Measurements from ENCODE around the gene SIX2.

DNA sequence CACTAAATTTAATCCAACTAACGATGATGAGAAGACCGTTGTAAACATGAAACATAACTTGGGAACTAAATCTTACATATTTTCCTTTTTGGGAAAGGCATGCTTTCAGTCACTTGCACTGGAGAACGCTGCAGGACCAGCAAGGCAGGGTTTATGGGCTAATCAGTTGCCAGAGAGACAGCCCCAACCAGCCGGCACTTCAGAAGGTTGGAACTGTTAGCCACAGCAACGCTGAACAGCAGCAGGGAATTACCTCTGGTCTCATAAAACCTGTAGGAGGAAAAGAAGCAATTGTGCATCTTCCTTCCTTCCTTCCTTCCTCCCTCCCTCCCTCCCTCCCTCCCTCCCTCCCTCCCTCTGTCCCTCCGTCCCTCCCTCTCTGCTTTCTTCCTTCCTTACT is 33.9 kb upstream of the SIX2 start:
- TF ChIP-seq, protein P1, sequence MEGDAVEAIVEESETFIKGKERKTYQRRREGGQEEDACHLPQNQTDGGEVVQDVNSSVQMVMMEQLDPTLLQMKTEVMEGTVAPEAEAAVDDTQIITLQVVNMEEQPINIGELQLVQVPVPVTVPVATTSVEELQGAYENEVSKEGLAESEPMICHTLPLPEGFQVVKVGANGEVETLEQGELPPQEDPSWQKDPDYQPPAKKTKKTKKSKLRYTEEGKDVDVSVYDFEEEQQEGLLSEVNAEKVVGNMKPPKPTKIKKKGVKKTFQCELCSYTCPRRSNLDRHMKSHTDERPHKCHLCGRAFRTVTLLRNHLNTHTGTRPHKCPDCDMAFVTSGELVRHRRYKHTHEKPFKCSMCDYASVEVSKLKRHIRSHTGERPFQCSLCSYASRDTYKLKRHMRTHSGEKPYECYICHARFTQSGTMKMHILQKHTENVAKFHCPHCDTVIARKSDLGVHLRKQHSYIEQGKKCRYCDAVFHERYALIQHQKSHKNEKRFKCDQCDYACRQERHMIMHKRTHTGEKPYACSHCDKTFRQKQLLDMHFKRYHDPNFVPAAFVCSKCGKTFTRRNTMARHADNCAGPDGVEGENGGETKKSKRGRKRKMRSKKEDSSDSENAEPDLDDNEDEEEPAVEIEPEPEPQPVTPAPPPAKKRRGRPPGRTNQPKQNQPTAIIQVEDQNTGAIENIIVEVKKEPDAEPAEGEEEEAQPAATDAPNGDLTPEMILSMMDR (IDR thresholded peaks at IDR 0.05), result no peak
- no peak for TF ChIP-seq POLR2A (IDR thresholded peaks at IDR 0.05)
